A673 (cell line): Measurements from ENCODE around the gene HACE1. TPM values are rescaled to one million over a fixed set of nuclear protein-coding genes. Genes with fewer than 3 reads are reported as not detected.

Experiments used
- BruUV-seq: library from RNA; stranded (reverse); fragments of 400-500 nt; replicated peaks from 2 replicates; lab custom pipeline; 2021; lab: Mats Ljungman, UMichigan
- CTCF ChIA-PET: fragments of 300-600 bp; sonication (Branson Sonifier 250); formaldehyde crosslinking; loops from one replicate; lab custom pipeline; 2022; ENCODE audit warnings: antibody characterized with exemption; lab: Charles Lee
- POLR2A ChIA-PET: fragments of 300-600 bp; sonication (Branson Sonifier 250); formaldehyde crosslinking; loops from one replicate; lab custom pipeline; 2022; ENCODE audit warnings: antibody characterized with exemption; ENCODE audit not compliant: low non-redundant PET; lab: Charles Lee
- DNase-seq: peaks from one replicate; pipeline ENCODE4 v3.0.0-alpha.2; 2015; ENCODE audit warnings: low spot score
- H3K27ac ChIP-seq: fragments of 200-600 bp; sonication (generic); 2 replicates; pipeline ENCODE4 v1.5.1; 2016; ENCODE audit warnings: mixed run types, low read depth, mild to moderate bottlenecking, mixed read lengths, antibody characterized with exemption, low read length; ENCODE audit not compliant: poor library complexity, severe bottlenecking
- H3K27me3 ChIP-seq: fragments of 200-600 bp; sonication (generic); replicated peaks from 2 replicates; pipeline ENCODE4 v1.6.1; 2017; ENCODE audit warnings: mixed run types, low read depth, mild to moderate bottlenecking, mixed read lengths, antibody characterized with exemption, low read length; ENCODE audit not compliant: insufficient read depth, poor library complexity
- H3K36me3 ChIP-seq: fragments of 200-600 bp; sonication (generic); 2 replicates; pipeline ENCODE4 v1.6.1; 2016; ENCODE audit warnings: mixed run types, mild to moderate bottlenecking, mixed read lengths, antibody characterized with exemption, low read length; ENCODE audit not compliant: insufficient read depth, poor library complexity, severe bottlenecking
- H3K4me1 ChIP-seq: fragments of 200-600 bp; sonication (generic); 2 replicates; pipeline ENCODE4 v1.6.1; 2017; ENCODE audit warnings: mixed run types, mild to moderate bottlenecking, mixed read lengths, antibody characterized with exemption, low read length; ENCODE audit not compliant: insufficient read depth, poor library complexity, severe bottlenecking
- H3K4me3 ChIP-seq: fragments of 200-600 bp; sonication (generic); 2 replicates; pipeline ENCODE4 v1.5.1; 2016; ENCODE audit warnings: low read depth, mixed run types, mild to moderate bottlenecking, mixed read lengths, low read length; ENCODE audit not compliant: poor library complexity, severe bottlenecking
- H3K9me3 ChIP-seq: fragments of 200-600 bp; sonication (generic); 2 replicates; pipeline ENCODE4 v1.6.1; 2016; ENCODE audit warnings: mixed run types, low read depth, mild to moderate bottlenecking, mixed read lengths, antibody characterized with exemption, low read length; ENCODE audit not compliant: poor library complexity, severe bottlenecking
- CTCF ChIP-seq: fragments of 300-800, 200-600 bp; sonication (generic); conservative IDR thresholded peaks from 2 replicates; pipeline ENCODE4 v1.5.1; 2017; ENCODE audit warnings: low read depth, mild to moderate bottlenecking, antibody characterized with exemption, low read length, moderate library complexity, mixed read lengths
- EZH2 ChIP-seq: fragments of 200-600 bp; sonication (generic); IDR thresholded peaks from 2 replicates; pipeline ENCODE4 v1.6.1; 2017; ENCODE audit warnings: borderline replicate concordance, low read depth, mild to moderate bottlenecking, mixed read lengths, antibody characterized with exemption, low read length; ENCODE audit not compliant: poor library complexity, severe bottlenecking
- intact Hi-C: fragments of 100-400 bp; cut with micrococcal nuclease; formaldehyde crosslinking; loops from one replicate; pipeline ENCODE4 v1.10.0; 2022; ENCODE audit not compliant: unreplicated experiment
- total RNA-seq: library from RNA; stranded (reverse); gene quantifications from 2 replicates; pipeline ENCODE4 v1.2.3, GENCODE V29; 2021

The HACE1 gene
- total RNA-seq, 1 experiment from 2014 or later = 16.3 TPM

GRCh38 chr6:104730450-104730849 lies 129.3 kb downstream of the HACE1 start:
- intact Hi-C loops = no loop called here
- no peaks in the 10 kb centered on the region for H3K27me3 ChIP-seq
- POLR2A ChIA-PET = no interaction called here
- no peaks in the 10 kb centered on the region for H3K36me3 ChIP-seq
- H3K9me3 ChIP-seq = no peaks in the 10 kb centered on the region
- CTCF ChIA-PET = no interaction called here
- DNase-seq = no peak
- no peak overlapping the region for H3K4me3 ChIP-seq
- TF ChIP-seq CTCF (no peak), EZH2 (no peak)
- peaks cover 20% of the 10 kb centered on the region for H3K4me1 ChIP-seq
- no peak overlapping the region for H3K27ac ChIP-seq
- no TSS peak for BruUV-seq

GRCh38 chr6:104729433-104729832 lies 130.3 kb downstream of the HACE1 start:
- BruUV-seq = no TSS peak

GRCh38 chr6:104728448-104728847 lies 131.3 kb downstream of the HACE1 start:
- Histone ChIP-seq H3K9me3 (no peaks in the 10 kb centered on the region), H3K36me3 (no peaks in the 10 kb centered on the region), H3K27ac (no peak overlapping the region), H3K4me3 (no peak overlapping the region), H3K27me3 (no peaks in the 10 kb centered on the region), H3K4me1 (peaks cover 20% of the 10 kb centered on the region)
- DNase-seq = peak; percentile 17
- BruUV-seq = no TSS peak
- intact Hi-C loops = no loop called here
- no peak for TF ChIP-seq EZH2
- no peak for TF ChIP-seq CTCF
- CTCF ChIA-PET = no interaction called here
- POLR2A ChIA-PET = no interaction called here

More at GRCh38 chr6:104729433-104729832, 130.3 kb downstream of the HACE1 start:
- Histone ChIP-seq H3K4me3 (no peak overlapping the region), H3K4me1 (peaks cover 20% of the 10 kb centered on the region), H3K9me3 (no peaks in the 10 kb centered on the region), H3K27ac (no peak overlapping the region), H3K36me3 (no peaks in the 10 kb centered on the region), H3K27me3 (no peaks in the 10 kb centered on the region)
- POLR2A ChIA-PET = no interaction called here
- no peak for DNase-seq
- CTCF ChIA-PET = no interaction called here
- intact Hi-C loops = no loop called here
- TF ChIP-seq CTCF = no peak
- TF ChIP-seq EZH2 = no peak
